GM21515 (cell line): ENCODE results near the gene KIAA1614.

Experiments
- ATAC-seq: cut with Tn5 transposase; IDR thresholded peaks from one replicate; pipeline ENCODE4 v1.9.1; 2021; ENCODE audit not compliant: unreplicated experiment

KIAA1614 gene

DNA sequence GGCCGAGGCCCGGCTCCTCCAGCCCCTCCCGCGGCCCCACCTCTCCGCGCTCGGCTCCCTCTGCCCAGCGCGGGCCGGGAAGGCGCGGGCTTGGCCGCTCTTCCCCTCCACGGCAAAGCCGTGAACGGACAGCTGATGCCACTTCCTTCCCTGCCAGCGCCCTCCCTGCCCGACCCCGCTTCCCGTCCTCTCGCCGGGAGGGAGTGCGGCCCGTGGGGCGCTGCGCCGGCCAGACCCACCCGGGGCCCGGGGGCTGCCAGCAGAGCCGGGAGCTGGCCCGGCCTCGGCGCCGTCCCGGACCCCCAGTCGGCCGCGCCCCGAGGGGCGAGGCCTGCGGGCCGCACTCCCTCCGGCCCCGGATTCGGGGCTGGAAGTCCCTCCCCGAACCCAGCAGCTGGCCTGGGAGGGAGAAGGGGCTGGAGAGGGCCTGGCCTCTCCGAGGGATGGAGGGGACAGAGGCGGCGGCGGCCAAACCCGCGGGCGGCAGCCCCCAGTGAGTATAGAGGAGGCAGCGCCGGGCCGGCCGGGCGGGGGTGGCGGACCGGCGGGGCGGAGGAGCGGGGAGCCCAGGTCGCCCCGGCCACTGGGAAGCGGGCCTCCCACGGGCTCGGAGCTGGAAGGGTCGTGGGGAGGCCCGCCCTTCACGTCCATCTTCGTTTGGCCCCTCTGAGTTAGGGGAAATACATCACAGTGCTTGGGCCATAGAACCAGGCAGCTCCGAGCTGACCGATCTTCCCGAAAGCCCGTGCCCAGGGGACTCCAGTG is at the start of gene KIAA1614:
KIAA1614 (plus strand) TSS at position 97 of the 765 bp plus-strand sequence; CDS start at position 444, 347 bp downstream.
- ATAC-seq = no peak

GRCh38 chr1:180863158-180863775 is 49.4 kb upstream of the KIAA1614 start:
- ATAC-seq = no peak

DNA sequence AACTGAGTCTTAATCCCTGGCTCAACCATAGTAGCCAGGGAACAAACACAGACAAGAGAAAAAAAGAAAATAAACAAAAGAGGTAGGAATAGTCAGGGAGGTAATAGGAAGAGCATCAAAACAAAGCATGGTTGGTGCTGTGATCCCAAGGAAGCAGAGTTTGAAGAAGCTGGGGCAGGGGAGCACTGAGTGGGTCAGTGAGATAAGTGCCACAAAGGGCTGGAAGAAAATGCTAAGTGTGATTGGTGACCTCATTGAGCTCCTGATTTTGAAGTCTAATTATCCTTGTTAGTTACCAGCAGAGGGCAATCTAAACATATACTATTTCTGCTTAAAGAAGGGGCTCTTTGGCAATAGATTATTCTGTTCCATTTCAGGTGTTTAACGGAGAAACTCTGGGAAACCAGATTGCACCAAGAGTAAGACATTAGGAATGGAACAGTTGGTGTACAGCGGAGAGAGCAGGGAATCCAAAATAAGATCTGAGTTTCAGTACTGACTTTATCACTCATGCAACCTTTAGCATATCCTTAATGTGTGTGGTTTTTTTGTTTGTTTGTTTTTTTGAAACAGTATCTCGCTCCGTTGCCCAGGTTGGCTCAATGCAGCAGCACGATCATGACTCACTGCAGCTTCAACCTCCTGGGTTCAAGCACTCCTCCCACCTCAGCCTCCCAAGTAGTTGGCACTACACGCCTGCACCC is 30.7 kb upstream of the KIAA1614 start:
- peak; percentile 48 for ATAC-seq

GRCh38 chr1:180884588-180885300 is 28.0 kb upstream of the KIAA1614 start:
- no peak for ATAC-seq

DNA sequence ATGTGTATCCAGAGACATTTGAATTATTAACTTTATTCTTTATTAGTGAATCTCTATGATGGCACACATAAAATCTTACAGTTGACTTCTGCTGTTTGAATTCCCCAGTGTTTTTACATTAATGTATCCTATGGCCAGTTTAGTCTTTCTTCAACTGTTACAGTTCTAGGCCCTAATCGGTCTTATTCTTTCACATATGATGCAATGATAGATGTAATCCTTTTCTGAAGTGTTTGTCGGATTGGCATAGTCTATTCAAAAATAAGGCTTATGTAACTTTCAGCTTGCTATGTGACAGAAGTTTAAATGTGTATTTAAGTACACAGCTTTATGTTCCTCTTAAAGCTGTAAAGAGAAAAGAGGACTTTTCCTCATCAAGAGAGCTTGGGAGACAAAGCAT is 26.4 kb upstream of the KIAA1614 start:
- no peak for ATAC-seq

GRCh38 chr1:180887841-180888240 is 24.9 kb upstream of the KIAA1614 start:
- no peak for ATAC-seq

DNA sequence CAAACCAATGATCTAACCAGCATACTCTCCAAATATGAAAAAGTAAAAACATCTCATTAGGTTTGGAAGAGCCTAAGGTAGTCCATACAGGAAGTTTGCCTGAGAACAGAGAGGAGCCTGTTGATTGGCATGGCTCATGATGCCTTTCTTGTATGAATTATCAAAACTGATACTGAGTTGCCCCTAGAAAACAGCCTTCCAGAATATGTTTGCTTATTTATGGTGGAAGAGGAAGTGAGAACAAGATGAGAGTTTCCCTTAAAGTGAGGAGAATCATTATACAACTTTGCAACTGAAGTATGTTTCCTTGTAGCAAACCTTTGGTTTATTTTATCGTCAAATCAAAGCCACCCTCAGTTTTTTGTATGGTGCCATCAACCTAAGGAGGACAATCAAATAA is 23.8 kb upstream of the KIAA1614 start:
- ATAC-seq = peak; percentile 70

GRCh38 chr1:180889325-180889724 is 23.4 kb upstream of the KIAA1614 start:
- no peak for ATAC-seq

DNA sequence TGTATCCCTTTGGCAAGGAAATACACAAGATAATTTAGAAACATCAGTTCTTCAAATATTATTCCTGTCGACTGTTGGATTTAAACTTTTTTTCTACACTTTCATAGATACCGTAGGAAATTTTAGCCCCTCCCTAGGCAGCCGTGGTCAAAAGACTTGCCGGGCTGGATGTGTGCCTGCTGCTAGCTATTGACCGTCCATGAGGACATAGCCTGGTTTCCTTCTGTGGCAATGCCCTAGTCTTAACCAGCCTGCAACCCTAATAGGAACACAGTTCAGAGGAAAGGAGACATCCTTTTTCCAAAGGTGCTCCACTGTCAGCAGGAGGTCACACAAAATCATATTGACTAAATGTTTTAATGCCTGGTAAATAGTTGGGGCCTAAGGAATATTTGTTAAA is 20.4 kb upstream of the KIAA1614 start:
- no peak for ATAC-seq

DNA sequence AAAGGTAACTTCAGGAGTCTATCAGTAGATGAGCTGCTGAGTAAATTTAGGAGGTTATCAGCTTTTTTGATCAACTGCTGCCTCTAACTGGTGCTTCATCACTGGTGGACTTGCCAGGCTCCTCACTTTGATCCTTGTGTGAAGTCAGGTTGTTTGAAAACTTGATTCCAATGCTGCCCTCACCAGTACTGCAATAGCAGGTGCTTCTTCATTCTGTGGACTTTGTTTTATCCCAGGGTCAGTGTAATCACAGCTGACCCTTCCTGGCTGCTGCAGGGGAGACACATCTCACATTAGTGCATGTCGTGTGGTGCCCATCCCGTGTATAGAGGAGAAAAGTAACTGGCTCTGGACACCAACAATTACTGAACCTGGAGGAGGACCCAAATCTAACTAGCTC is 20.0 kb upstream of the KIAA1614 start:
- ATAC-seq = no peak

GRCh38 chr1:180893614-180894013 is 19.1 kb upstream of the KIAA1614 start:
- ATAC-seq = no peak

- no peak for ATAC-seq
Observed at GRCh38 chr1:180896161-180896560, 16.5 kb upstream of the KIAA1614 start.

DNA sequence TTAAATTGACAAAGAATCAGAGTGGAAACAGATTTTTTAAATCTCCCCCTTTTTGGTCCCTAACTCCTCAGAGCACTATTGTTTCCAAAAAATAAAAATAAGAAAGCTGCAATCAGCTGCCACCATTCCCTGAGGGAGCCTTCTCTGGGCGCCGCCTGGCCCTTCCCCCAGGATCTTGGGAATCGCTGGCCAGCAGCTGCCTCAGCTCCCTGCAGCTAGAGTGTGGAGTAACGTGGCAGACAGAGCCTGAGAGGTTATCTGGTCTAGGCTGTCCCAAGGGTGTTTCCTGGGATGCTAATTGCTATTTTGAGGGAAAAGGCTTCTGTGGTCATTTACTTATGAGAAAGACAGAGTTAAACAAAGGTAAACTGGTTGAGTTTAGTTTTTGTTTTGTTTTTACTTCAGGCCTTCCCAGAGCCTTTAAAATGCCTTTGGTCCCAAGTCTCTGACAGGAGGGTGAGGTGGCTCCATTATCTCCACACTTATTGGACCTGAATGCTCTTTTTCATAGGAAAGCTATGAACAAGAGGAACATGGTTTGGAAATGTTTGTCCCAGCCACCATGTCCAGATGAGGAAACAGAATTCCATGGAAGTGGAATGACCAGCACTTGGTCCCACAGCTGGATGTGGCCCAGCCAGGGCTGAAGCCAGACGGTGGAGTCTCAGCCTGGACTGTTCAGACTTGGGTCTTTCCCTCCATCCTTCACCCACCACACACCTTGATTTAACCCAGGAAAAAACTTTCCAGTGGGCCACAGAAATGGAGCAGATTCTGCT is 14.1 kb upstream of the KIAA1614 start:
- ATAC-seq = no peak

DNA sequence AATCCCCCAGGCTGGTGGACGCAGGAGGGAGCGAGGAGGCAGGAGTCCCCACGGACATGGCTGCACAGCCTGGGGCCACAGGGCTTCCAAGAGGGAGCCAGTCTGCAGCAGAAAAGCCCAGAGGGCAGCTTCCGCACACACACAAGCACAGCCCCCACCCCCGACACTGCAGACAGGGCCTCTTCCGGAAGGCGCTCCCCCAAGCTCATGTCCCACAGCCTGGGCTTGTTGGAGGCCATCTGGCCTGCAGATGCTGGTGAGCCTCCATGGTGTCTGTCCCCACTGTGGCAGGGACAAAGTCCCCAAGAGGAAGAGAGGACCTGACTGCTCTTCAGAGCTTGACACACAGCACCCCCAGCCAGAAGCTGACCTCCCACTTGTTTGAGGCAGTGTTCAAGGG is 13.4 kb upstream of the KIAA1614 start:
- ATAC-seq = no peak

DNA sequence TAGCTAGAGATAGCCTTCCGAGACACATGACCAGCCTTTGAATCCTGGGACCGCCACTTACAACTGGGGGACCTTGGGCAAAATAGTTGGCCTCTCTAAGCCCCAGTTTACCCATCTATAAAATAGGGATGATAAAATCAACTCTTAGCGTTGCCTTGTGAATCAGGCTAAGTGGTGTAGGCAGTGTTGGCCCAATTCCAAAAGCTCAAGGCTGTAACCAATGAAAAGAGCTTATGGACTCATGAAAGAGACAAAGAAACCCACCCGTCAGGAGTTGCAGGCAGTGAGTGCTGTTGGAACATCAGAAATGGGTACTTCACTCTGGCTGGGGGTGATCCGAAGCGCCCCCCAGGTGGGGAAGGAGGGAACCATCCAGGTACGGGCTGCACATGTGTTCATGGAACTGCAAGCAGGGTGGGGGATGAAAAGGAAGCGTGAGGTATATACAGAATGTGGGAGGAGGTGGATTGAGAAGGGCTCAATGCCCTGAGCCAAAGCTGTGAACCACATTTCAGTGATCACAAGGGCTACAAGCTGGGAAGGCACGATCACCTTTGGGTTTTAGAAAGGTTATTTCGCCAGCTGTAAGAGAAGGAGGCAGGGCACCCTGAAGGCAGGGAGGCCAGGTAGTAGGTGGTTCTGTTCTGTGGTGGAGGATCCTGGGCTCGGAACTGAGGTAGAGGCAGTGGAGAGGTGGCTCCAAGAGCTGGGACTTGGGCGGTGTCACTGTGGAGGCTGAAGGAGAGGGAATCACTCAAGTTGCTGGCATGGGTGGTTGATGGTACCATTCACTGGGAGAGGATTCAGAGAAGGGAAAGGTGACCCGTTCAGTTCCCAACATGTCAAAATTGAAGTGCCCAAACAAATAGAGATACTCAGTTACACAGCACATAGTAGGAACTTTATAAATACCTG is 11.4 kb upstream of the KIAA1614 start:
- ATAC-seq = no peak

DNA sequence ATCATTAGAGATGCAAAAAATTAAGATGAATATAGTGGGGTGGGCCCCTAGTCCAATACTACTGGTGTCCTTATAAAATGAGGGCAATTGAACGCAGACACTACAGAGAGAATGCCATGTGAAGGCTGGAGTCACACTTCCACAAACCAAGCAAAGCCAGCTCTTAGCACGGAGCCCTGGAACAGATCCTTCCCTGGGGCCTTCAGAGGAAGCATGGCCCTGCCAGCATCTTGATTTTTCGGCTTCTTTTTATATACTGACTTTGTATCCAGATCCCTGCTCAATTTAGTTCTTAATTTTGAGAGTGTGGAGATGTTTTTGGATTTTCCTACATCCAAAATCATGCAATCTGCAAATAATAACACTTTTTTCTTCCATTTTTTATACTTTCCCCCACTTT is 10.2 kb upstream of the KIAA1614 start:
- no peak for ATAC-seq

DNA sequence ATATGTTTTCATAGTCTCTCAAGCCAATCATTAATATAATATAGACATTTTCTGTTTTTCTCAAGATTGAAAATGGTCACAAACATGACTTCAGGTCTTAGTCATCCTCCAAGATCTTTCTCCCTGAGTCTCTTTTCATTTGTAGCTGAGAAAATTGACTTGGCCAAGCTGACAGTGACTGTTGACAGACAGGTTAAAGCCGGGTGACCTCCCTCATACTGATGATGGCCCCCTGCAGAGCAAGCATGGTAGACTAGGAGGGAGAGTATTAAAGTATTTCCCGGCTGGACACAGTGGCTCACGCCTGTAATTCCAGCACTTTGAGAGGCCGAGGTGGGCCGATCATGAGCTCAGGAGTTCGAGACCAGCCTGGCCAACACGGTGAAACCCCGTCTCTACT is 6.8 kb upstream of the KIAA1614 start:
- ATAC-seq = no peak

- ATAC-seq = no peak
Observed at GRCh38 chr1:180906511-180906910, 6.2 kb upstream of the KIAA1614 start.

DNA sequence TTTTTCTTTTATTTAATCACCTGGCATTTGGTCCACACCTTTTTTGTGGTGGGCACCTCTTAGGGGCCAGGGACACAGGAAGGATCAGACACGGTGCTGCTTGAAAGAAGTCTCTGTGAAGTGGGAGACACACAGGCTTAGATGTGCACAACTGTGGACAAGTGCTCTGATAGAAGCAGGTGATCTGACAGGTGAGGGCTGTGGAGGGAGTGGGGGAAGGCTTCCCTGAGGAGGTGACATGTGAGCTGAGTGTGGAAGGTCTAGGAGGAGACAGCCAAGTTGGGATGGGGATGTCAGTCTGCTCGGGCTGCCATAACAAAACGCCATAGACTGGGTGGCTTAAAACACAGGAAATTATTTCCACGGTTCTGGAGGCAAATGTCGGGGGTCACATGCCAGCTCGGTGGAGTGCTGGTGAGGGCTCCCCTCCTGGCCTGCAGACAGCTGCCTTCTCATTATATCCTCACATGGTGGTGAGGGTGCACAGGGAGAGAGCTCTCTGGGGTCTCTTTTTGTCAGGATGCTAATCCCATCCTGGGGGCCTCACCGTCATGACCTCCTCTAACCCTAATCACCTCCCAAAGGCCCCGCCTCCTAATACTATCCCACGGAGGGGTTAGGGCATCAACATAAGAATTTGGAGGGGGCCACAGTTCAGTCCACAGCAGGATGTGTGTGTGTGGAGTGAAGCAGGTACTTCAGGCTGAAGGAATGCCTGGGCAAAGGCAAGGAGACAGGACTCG is 5.2 kb upstream of the KIAA1614 start:
- no peak for ATAC-seq
